Small intestine (tissue), 7 donors: ENCODE data around the gene CNTN5. TPM values are rescaled to one million over a fixed set of nuclear protein-coding genes. Genes with fewer than 3 reads are reported as not detected.

Experiments
- DNase-seq, 2 donors: peaks; one replicate each; pipeline versions ENCODE4 v3.0.0 to v3.0.0-alpha.2; 2013
- FAIRE-seq: peaks from 2 replicates; lab custom pipeline; 2012; peaks lifted over from hg19 to GRCh38; lab: Jason Lieb, UNC
- H3K27ac ChIP-seq, 3 donors: one replicate each; pipeline ENCODE4 v1.5.1; 2013; ENCODE audit warnings: low read length in 2 of 3, mild to moderate bottlenecking in 2 of 3, control low read depth in 1 of 3, inconsistent platforms in 1 of 3, low read depth in 1 of 3, moderate library complexity in 1 of 3
- H3K27me3 ChIP-seq, 3 donors: one replicate each; pipeline ENCODE4 v1.6.1; 2013; ENCODE audit warnings: low read length in 3 of 3, inconsistent platforms in 1 of 3; ENCODE audit not compliant: control insufficient read depth in 3 of 3, insufficient read depth in 3 of 3
- H3K36me3 ChIP-seq, 3 donors: one replicate each; pipeline ENCODE4 v1.6.1; 2013; ENCODE audit warnings: low read length in 3 of 3, inconsistent platforms in 1 of 3, low read depth in 1 of 3, mild to moderate bottlenecking in 1 of 3, moderate library complexity in 1 of 3; ENCODE audit not compliant: control insufficient read depth in 3 of 3, insufficient read depth in 2 of 3
- H3K4me1 ChIP-seq, 3 donors: one replicate each; pipeline ENCODE4 v1.6.1; 2013; ENCODE audit warnings: low read length in 2 of 3, inconsistent platforms in 1 of 3, low read depth in 1 of 3, mild to moderate bottlenecking in 1 of 3, moderate library complexity in 1 of 3; ENCODE audit not compliant: control insufficient read depth in 3 of 3, insufficient read depth in 2 of 3
- H3K4me3 ChIP-seq, 3 donors: one replicate each; pipeline ENCODE4 v1.5.1; 2013; ENCODE audit warnings: low read length in 3 of 3, control low read depth in 1 of 3, inconsistent platforms in 1 of 3, low read depth in 1 of 3, mild to moderate bottlenecking in 1 of 3, moderate library complexity in 1 of 3
- H3K9me3 ChIP-seq, 2 donors: one replicate each; pipeline ENCODE4 v1.6.1; 2013; ENCODE audit warnings: low read depth in 1 of 2, low read length in 1 of 2; ENCODE audit not compliant: control insufficient read depth in 2 of 2, insufficient read depth in 1 of 2
- WGBS, 3 donors: extraction: QIAGEN DNeasy Blood & Tissue Kit; methylation state at CpG; one replicate each; pipeline ENCODE4 v1.1.7; 2013; 5-methylcytosine and 5-hydroxymethylcytosine counted together
- polyA plus RNA-seq, 4 donors: library from polyadenylated mRNA; stranded (reverse) in 3 of 4; unstranded in 1 of 4; fragments of 200-250 nt in 3 of 4; fragments of 120-200 nt in 1 of 4; gene quantifications; one replicate each; pipeline versions ENCODE4 v1.2.1 to v1.2.3, GENCODE V29; 2013
- donor health status: healthy with polysubstance abuse.
- donor health status: control.
- donor health status: control.
- donor health status: Bipolar disorder and iron deficiency.
- donor health status: healthy.

The CNTN5 gene
- polyA plus RNA-seq, 4 donors: 0.04 to 0.09 TPM; not detected in 2

DNA sequence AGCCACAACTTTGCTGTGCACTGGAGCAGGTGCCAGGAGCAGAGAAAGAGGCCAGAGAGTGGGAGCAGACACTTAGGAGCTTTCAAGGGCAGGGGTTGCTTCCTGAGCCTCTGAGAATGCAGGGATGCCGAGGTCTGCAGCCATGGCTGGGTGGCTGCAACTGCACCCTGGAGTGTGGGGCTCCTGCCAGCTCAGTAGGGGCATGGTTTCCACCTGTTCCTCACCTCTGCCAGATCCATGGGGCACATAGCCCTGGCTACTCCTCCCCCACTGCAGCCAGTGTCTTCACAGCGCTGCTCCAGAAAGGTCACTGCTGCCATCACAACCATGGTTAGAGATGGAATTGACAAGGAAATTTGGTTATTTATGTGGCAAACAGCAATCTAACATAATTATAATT is 404.8 kb downstream of the CNTN5 start:
- no peak for FAIRE-seq
- no peak for DNase-seq
- no peaks in the 10 kb centered on the region for H3K27me3 ChIP-seq
- peaks cover 2 to 16% of the 10 kb centered on the region in 2 donors for H3K9me3 ChIP-seq
- H3K4me1 ChIP-seq: no peaks in the 10 kb centered on the region
- WGBS, 3 donors: 48 to 65% (median 50%) methylated on average over 2 of the region's 2 CpGs
- H3K36me3 ChIP-seq: no peaks in the 10 kb centered on the region
- no peak overlapping the region for H3K4me3 ChIP-seq
- H3K27ac ChIP-seq: no peak overlapping the region

- no peak for DNase-seq
- Histone ChIP-seq H3K36me3 (no peaks in the 10 kb centered on the region), H3K27ac (no peak overlapping the region), H3K4me1 (no peaks in the 10 kb centered on the region), H3K4me3 (no peak overlapping the region), H3K27me3 (no peaks in the 10 kb centered on the region), H3K9me3 (no peaks in the 10 kb centered on the region)
- no peak for FAIRE-seq
- WGBS, 3 donors: 73 to 86% (median 78%) methylated on average over 3 of the region's 3 CpGs
Observed at GRCh38 chr11:99432677-99433076, 411.9 kb downstream of the CNTN5 start.

GRCh38 chr11:99443276-99443675 is 422.5 kb downstream of the CNTN5 start:
- H3K4me1 ChIP-seq: no peaks in the 10 kb centered on the region
- no peak for FAIRE-seq
- H3K4me3 ChIP-seq: no peak overlapping the region
- H3K27ac ChIP-seq: no peak overlapping the region
- DNase-seq: no peak
- no peaks in the 10 kb centered on the region for H3K36me3 ChIP-seq
- no peaks in the 10 kb centered on the region for H3K9me3 ChIP-seq
- WGBS, 3 donors: 49 to 67% (median 51%) methylated on average over 3 of the region's 3 CpGs
- H3K27me3 ChIP-seq: no peaks in the 10 kb centered on the region

DNA sequence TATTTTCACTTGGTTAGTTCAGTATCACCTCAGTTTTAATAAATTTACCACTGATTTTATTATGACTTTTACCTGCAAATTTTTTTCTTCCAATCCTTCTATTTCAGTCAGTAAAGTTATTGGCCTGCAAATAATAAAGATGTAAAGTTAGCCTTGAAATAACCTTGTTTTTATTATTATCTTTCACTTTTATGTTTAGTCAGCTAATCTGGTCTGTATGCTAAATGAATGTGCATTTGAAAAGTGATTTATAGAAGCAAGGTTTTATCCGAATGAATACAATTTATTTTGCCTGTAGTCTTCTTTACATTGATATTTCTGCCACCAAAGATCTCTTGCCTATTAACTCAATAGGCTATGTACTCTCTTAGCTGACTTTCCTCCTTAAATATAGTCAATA is 425.7 kb downstream of the CNTN5 start:
- Histone ChIP-seq H3K36me3 (no peaks in the 10 kb centered on the region), H3K4me1 (no peaks in the 10 kb centered on the region), H3K27me3 (no peaks in the 10 kb centered on the region), H3K4me3 (no peak overlapping the region), H3K27ac (no peak overlapping the region), H3K9me3 (no peaks in the 10 kb centered on the region)
- no peak for FAIRE-seq
- 70 to 80% (median 74%) methylated on average over 1 of the region's 1 CpG for WGBS, 3 donors
- no peak for DNase-seq

DNA sequence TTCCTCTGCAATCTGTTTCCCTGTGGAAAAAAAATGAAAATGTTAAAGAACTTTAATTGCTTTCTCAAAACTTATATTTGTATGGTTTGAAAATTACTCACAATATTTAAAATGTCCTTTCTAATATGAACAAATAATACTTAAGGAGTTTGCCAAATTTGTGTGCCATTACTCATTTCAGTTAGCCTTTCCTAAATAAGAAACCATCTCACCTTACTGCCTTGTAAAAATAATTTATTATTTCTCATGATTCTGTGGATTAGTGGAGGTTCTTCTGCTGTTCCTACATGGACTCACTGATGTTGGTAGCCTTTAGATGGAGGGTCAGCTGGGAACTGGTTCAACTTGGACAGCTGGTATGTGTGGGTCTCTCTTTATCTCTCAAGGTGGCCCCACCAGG is 428.6 kb downstream of the CNTN5 start:
- no peak for FAIRE-seq

GRCh38 chr11:99452075-99452474 is 431.3 kb downstream of the CNTN5 start:
- Histone ChIP-seq H3K9me3 (no peaks in the 10 kb centered on the region), H3K36me3 (no peaks in the 10 kb centered on the region), H3K4me1 (no peaks in the 10 kb centered on the region), H3K4me3 (no peak overlapping the region), H3K27me3 (no peaks in the 10 kb centered on the region), H3K27ac (no peak overlapping the region)
- 56 to 76% (median 69%) methylated on average over 5 of the region's 5 CpGs for WGBS, 3 donors
- no peak for DNase-seq
- FAIRE-seq: no peak

More for the DNA sequence above, 428.6 kb downstream of the CNTN5 start:
- DNase-seq: no peak
- no peak overlapping the region for H3K27ac ChIP-seq
- H3K27me3 ChIP-seq: no peaks in the 10 kb centered on the region
- H3K4me1 ChIP-seq: no peaks in the 10 kb centered on the region
- no peaks in the 10 kb centered on the region for H3K9me3 ChIP-seq
- no peaks in the 10 kb centered on the region for H3K36me3 ChIP-seq
- H3K4me3 ChIP-seq: no peak overlapping the region

DNA sequence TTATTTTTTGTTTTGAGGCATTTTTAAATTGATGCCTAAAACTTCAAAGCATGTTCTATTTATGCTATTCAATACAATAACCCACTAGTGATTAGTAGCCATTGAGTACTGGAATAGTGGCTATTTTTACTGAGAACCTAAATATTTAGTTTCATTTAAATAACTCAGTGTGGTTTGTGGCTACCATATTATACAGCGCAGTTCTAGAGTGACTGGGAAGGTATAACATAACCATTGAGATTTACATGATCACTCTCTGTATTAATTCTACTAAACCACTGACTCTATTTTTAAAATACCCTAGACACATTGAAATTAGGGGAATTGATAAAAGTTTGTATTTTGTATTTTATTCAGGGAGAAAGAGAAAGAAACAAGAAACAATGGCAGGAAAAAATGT is 441.2 kb downstream of the CNTN5 start:
- H3K4me1 ChIP-seq: no peaks in the 10 kb centered on the region
- DNase-seq (no peak), FAIRE-seq (no peak)
- 90 to 96% (median 95%) methylated on average over 1 of the region's 1 CpG for WGBS, 3 donors
- H3K27ac ChIP-seq: no peak overlapping the region
- H3K9me3 ChIP-seq: no peaks in the 10 kb centered on the region
- no peak overlapping the region for H3K4me3 ChIP-seq
- H3K27me3 ChIP-seq: no peaks in the 10 kb centered on the region
- H3K36me3 ChIP-seq: no peaks in the 10 kb centered on the region

DNA sequence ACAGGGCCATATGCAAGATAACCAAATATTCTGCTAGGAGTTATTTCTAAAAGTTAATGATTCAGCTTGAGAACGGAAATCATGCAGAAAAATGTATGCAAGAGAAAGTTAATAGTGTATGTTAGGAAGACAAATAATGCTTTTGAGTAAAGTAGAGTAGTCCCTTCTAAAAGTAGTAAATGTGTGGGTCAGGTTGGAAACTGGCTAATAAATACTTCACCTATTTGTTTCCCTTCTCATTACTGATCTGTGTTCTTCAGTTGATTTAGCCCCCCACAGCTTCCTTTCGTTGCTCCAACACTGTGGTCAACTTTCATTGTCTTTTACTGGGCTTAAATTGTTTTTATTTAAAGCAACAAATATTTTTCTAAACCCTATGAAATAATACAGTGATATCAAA is 444.2 kb downstream of the CNTN5 start:
- Histone ChIP-seq H3K4me3 (no peak overlapping the region), H3K27ac (no peak overlapping the region), H3K9me3 (no peaks in the 10 kb centered on the region), H3K4me1 (no peaks in the 10 kb centered on the region), H3K27me3 (no peaks in the 10 kb centered on the region), H3K36me3 (no peaks in the 10 kb centered on the region)
- 51 to 71% (median 53%) methylated on average over 2 of the region's 2 CpGs for WGBS, 3 donors
- FAIRE-seq (no peak), DNase-seq (no peak)

- Histone ChIP-seq H3K4me1 (no peaks in the 10 kb centered on the region), H3K27ac (no peak overlapping the region), H3K36me3 (no peaks in the 10 kb centered on the region), H3K9me3 (no peaks in the 10 kb centered on the region), H3K4me3 (no peak overlapping the region), H3K27me3 (no peaks in the 10 kb centered on the region)
- DNase-seq (no peak), FAIRE-seq (no peak)
- 57 to 75% (median 63%) methylated on average over 1 of the region's 1 CpG for WGBS, 3 donors
Observed at GRCh38 chr11:99489581-99489980, 468.8 kb downstream of the CNTN5 start.
